Mesendoderm (in vitro differentiated cells): ENCODE data around the gene TMPRSS4.

Source experiments
- DNase-seq: peaks from one replicate; pipeline ENCODE4 v3.0.0; 2013
- H2AK5ac ChIP-seq: 2 replicates; pipeline ENCODE4 v1.6.1; 2013; ENCODE audit warnings: low read length, inconsistent platforms
- H2BK120ac ChIP-seq: 2 replicates; pipeline ENCODE4 v1.6.1; 2013; ENCODE audit warnings: low read depth, mild to moderate bottlenecking, low read length, moderate library complexity, mixed read lengths
- H2BK15ac ChIP-seq: replicated peaks from 2 replicates; pipeline ENCODE4 v1.6.1; 2013; ENCODE audit warnings: low read depth, mild to moderate bottlenecking, moderate library complexity
- H2BK5ac ChIP-seq: 2 replicates; pipeline ENCODE4 v1.6.1; 2013; ENCODE audit warnings: low read length, inconsistent platforms
- H3K18ac ChIP-seq: 2 replicates; pipeline ENCODE4 v1.6.1; 2013; ENCODE audit warnings: mild to moderate bottlenecking, low read length, mixed read lengths
- H3K23ac ChIP-seq: one replicate; pipeline ENCODE4 v1.6.1; 2013; ENCODE audit warnings: low read length
- H3K27ac ChIP-seq: 2 replicates; pipeline ENCODE4 v1.5.1; 2013; ENCODE audit warnings: low read depth, mild to moderate bottlenecking, inconsistent platforms, low read length, moderate library complexity
- H3K27me3 ChIP-seq: 2 replicates; pipeline ENCODE4 v1.6.1; 2013; ENCODE audit warnings: low read length, control low read depth, mild to moderate bottlenecking, inconsistent platforms; ENCODE audit not compliant: insufficient read depth, poor library complexity
- H3K36me3 ChIP-seq: 2 replicates; pipeline ENCODE4 v1.6.1; 2013; ENCODE audit warnings: low read length, inconsistent platforms; ENCODE audit not compliant: control insufficient read depth, insufficient read depth
- H3K4ac ChIP-seq: one replicate; pipeline ENCODE4 v1.6.1; 2013; ENCODE audit warnings: low read depth, mild to moderate bottlenecking, low read length, moderate library complexity
- H3K4me1 ChIP-seq: 2 replicates; pipeline ENCODE4 v1.6.1; 2013; ENCODE audit warnings: low read depth, low read length, inconsistent platforms; ENCODE audit not compliant: control insufficient read depth
- H3K4me2 ChIP-seq: 2 replicates; pipeline ENCODE4 v1.6.1; 2013; ENCODE audit warnings: low read length
- H3K4me3 ChIP-seq: 2 replicates; pipeline ENCODE4 v1.5.1; 2013; ENCODE audit warnings: mild to moderate bottlenecking, low read length
- H3K56ac ChIP-seq: one replicate; pipeline ENCODE4 v1.6.1; 2013; ENCODE audit warnings: low read length
- H3K79me1 ChIP-seq: 2 replicates; pipeline ENCODE4 v1.6.1; 2013; ENCODE audit warnings: low read length, inconsistent platforms
- H3K79me2 ChIP-seq: 2 replicates; pipeline ENCODE4 v1.6.1; 2013; ENCODE audit warnings: mild to moderate bottlenecking, low read length; ENCODE audit not compliant: control insufficient read depth, insufficient read depth
- H3K9ac ChIP-seq: 2 replicates; pipeline ENCODE4 v1.6.1; 2013; ENCODE audit warnings: low read length, inconsistent platforms
- H4K5ac ChIP-seq: one replicate; pipeline ENCODE4 v1.6.1; 2013; ENCODE audit warnings: low read length
- H4K8ac ChIP-seq: one replicate; pipeline ENCODE4 v1.6.1; 2013; ENCODE audit warnings: low read depth, mild to moderate bottlenecking, control low read depth, low read length, moderate library complexity
- WGBS: extraction: QIAGEN DNeasy Blood & Tissue Kit; methylation state at CpG from one replicate; pipeline ENCODE4 v1.1.7; 2013; ENCODE audit warnings: low lambda C conversion rate, missing lambda C conversion rate; ENCODE audit not compliant: insufficient coverage; ENCODE audit errors: extremely low coverage; 5-methylcytosine and 5-hydroxymethylcytosine counted together

TMPRSS4 gene

DNA sequence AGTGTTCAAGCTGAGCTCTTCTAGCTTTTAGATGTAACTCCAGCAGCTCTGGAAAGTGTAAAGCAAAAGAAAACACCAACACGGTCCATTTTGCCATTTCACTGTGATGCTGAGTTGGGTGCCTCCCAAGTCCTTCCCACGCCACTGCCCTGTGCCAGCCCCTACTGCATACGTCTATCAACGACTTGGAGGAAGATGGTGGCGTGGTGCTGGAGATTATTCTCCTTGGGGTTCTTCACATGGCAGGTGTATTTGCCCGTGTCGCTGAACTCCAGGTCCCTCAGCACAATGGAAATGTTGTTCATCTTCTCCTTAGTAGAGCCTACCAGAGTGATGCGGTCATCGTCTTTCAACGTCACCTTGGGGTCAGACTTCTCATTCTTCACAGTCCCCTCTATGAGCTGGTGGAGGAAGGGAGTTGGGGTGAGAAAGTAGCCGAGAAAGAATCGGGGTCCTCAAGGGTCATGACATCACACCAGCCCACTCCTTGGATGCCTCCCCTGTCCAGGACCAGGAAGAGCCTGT is 66.8 kb downstream of the TMPRSS4 start:
- no peak overlapping the region for H3K27ac ChIP-seq
- no peak overlapping the region for H3K18ac ChIP-seq
- H3K23ac ChIP-seq, result no peak overlapping the region
- no peak overlapping the region for H3K4me2 ChIP-seq
- no peaks in the 10 kb centered on the region for H3K27me3 ChIP-seq
- no peak overlapping the region for H3K56ac ChIP-seq
- H3K9ac ChIP-seq, result no peak overlapping the region
- H3K79me1 ChIP-seq, result no peaks in the 10 kb centered on the region
- no peak overlapping the region for H4K5ac ChIP-seq
- H3K4me1 ChIP-seq, result no peaks in the 10 kb centered on the region
- no peak overlapping the region for H2BK15ac ChIP-seq
- no peak overlapping the region for H3K4me3 ChIP-seq
- no peak overlapping the region for H2BK5ac ChIP-seq
- no peak overlapping the region for H2BK120ac ChIP-seq
- no peaks in the 10 kb centered on the region for H3K79me2 ChIP-seq
- DNase-seq, result no peak
- WGBS, result no CpG with 5 or more reads among the region's 12 CpGs
- no peak overlapping the region for H4K8ac ChIP-seq
- H3K4ac ChIP-seq, result no peak overlapping the region
- no peak overlapping the region for H2AK5ac ChIP-seq
- H3K36me3 ChIP-seq, result no peaks in the 10 kb centered on the region

DNA sequence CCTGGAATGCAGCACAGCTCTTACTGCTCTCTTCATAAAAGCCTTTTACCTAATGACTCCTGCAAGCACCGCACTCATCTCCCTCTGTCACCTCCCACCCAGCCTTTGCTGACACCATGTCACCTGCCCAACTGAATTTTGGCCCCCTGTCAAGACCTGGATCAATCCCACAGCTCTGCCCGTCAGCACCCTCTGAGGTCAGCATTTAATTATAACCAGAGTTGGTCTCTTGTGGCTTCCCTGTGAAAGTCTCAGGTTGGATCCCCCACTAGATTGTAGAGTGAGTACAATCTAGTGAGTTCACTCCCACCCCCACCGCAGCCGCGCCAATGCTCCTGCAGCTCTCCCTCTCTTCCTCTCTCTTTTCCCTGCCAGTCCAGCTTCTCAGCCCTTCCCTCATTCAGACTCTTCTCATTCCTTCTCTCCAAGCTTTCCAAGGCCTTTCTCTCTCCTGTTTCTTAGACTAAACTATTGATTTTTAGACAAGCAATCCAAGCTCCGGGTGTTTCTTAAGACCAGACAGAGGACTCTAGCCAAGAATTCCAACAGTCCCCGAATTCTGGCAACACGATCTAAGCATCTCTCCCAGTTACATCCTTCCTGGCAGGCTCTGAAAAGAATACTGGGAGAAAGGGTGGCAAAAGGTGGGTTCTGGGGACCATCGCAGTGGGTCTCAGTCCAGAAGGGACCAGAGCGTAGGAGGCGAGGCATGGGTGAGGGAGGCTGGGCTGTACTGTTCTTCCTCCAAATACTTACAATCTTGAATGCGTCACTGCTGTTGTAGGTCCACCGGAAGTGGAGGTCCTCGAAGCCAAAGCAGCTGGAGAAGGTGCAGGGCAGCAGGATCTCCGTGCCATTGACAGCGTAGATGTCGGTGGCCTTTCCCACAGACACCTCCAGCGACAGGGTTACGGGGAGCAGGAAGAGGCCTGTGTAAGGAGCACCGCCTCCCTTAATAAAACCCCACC is 67.7 kb downstream of the TMPRSS4 start:
- H3K18ac ChIP-seq, result no peak overlapping the region
- WGBS, result no CpG with 5 or more reads among the region's 20 CpGs
- no peak overlapping the region for H3K4ac ChIP-seq
- H3K9ac ChIP-seq, result no peak overlapping the region
- no peaks in the 10 kb centered on the region for H3K36me3 ChIP-seq
- H3K4me2 ChIP-seq, result no peak overlapping the region
- no peaks in the 10 kb centered on the region for H3K4me1 ChIP-seq
- no peak overlapping the region for H2BK5ac ChIP-seq
- H2BK15ac ChIP-seq, result no peak overlapping the region
- no peak overlapping the region for H2AK5ac ChIP-seq
- no peaks in the 10 kb centered on the region for H3K27me3 ChIP-seq
- H3K56ac ChIP-seq, result no peak overlapping the region
- no peaks in the 10 kb centered on the region for H3K79me2 ChIP-seq
- no peak for DNase-seq
- H3K23ac ChIP-seq, result no peak overlapping the region
- H3K4me3 ChIP-seq, result no peak overlapping the region
- H2BK120ac ChIP-seq, result no peak overlapping the region
- no peaks in the 10 kb centered on the region for H3K79me1 ChIP-seq
- no peak overlapping the region for H4K5ac ChIP-seq
- no peak overlapping the region for H4K8ac ChIP-seq
- H3K27ac ChIP-seq, result no peak overlapping the region

DNA sequence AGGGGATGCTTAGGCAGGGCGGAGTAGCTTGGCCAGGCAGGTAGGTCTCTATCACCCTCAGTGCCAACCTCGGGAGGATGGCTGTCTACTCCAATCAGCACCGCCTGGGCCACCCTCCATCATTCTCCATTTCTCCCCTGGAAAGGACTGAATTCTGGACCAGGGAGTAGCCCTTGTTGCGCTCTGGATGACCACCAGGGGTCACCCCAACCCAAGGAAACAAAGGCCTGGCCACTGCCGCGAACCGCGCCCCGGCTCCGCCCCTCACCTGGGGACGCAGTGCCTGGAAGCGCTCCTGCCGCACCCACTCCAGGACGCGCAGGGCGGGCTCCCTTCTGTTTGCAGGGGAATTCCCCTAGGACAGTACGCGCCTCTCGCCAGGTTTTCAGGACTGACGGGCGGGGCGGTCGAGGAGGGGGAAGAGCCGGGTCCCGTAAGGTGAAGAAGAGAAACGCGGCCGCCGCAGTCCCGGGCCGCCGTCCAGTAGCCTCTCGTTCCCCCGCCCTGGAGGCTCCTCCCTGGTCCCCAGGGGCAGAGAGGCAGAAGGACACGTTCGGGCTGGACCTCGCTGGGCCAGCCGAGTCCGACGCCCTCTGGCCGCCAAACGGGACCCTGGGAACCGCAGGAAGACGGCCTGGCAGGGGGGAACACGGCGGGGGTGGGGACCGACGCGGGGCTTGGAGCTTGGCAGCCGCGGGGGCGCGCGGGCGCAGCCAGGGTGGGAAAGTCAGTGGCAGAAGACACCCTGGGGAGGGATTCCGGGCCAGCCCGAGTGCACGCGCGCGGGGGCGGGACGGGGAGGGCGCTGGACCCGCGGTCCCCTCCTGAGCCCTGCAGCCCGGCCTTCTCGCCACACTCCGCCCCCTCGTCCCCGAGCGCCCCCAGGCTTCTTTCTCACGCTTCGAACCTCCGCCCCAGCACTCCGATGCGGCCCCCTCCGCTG is 68.7 kb downstream of the TMPRSS4 start:
- peak overlapping the region; percentile 37 for H3K4me3 ChIP-seq
- no peak overlapping the region for H2BK15ac ChIP-seq
- no peak overlapping the region for H3K27ac ChIP-seq
- H3K9ac ChIP-seq, result peak overlapping the region; percentile 14
- no peak overlapping the region for H4K5ac ChIP-seq
- H4K8ac ChIP-seq, result no peak overlapping the region
- H3K79me1 ChIP-seq, result no peaks in the 10 kb centered on the region
- no CpG with 5 or more reads among the region's 78 CpGs for WGBS
- H2BK120ac ChIP-seq, result no peak overlapping the region
- peak overlapping the region; percentile 12 for H3K4me2 ChIP-seq
- H3K36me3 ChIP-seq, result no peaks in the 10 kb centered on the region
- no peaks in the 10 kb centered on the region for H3K4me1 ChIP-seq
- H2AK5ac ChIP-seq, result no peak overlapping the region
- peaks cover 3% of the 10 kb centered on the region for H3K27me3 ChIP-seq
- peak overlapping the region; percentile 68 for H3K56ac ChIP-seq
- peak; percentile 87 for DNase-seq
- H2BK5ac ChIP-seq, result no peak overlapping the region
- H3K4ac ChIP-seq, result no peak overlapping the region
- H3K18ac ChIP-seq, result no peak overlapping the region
- no peak overlapping the region for H3K23ac ChIP-seq
- no peaks in the 10 kb centered on the region for H3K79me2 ChIP-seq

DNA sequence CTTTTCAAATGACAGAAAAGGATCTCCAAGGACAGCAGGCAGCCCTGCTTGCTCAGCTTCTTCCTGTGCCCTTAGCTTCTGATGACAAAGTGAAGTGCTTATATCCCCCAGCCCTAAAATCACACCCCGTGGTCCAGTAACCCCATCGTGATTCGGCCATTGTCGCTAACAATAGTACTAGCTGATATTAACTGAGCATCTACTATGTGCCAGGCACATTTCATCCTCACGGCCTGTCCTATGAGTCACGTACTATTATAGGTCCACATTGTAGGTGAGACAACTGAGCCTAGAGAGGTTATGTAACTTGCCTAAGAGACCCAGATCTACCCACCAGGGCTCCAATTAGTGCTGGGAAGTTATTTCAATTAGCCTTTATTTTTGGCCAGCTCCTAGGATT is 69.7 kb downstream of the TMPRSS4 start:
- no CpG with 5 or more reads among the region's 6 CpGs for WGBS
- H3K4me2 ChIP-seq, result peak overlapping the region; percentile 8
- H3K4ac ChIP-seq, result no peak overlapping the region
- no peaks in the 10 kb centered on the region for H3K4me1 ChIP-seq
- no peak overlapping the region for H3K56ac ChIP-seq
- DNase-seq, result no peak
- H2BK120ac ChIP-seq, result no peak overlapping the region
- no peak overlapping the region for H4K8ac ChIP-seq
- no peak overlapping the region for H3K27ac ChIP-seq
- no peaks in the 10 kb centered on the region for H3K79me2 ChIP-seq
- no peak overlapping the region for H3K18ac ChIP-seq
- no peaks in the 10 kb centered on the region for H3K36me3 ChIP-seq
- no peak overlapping the region for H3K4me3 ChIP-seq
- H2BK5ac ChIP-seq, result no peak overlapping the region
- no peaks in the 10 kb centered on the region for H3K79me1 ChIP-seq
- no peak overlapping the region for H2BK15ac ChIP-seq
- no peak overlapping the region for H2AK5ac ChIP-seq
- H3K9ac ChIP-seq, result no peak overlapping the region
- H3K23ac ChIP-seq, result no peak overlapping the region
- peaks cover 7% of the 10 kb centered on the region for H3K27me3 ChIP-seq
- no peak overlapping the region for H4K5ac ChIP-seq

DNA sequence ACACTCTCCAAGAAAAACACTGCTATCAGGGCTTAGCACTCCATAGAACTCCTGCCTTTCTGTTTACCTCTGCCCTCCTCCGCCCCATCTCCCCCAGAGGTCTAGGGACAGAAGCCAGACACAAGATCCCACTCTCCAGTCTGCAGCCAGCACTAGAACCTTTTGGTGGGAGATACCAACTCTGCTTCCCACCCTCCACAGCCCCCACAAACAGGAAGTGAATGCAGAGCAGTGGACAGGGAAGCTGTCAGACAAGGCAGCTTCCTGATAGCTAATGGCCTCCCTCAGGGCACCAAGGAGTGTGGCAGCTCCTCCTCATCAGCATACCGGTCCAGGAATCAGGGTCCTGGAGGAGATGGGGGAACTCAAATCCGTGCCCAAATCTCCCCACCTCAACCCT is 70.6 kb downstream of the TMPRSS4 start:
- H3K36me3 ChIP-seq, result no peaks in the 10 kb centered on the region
- no CpG with 5 or more reads among the region's 3 CpGs for WGBS
- peak overlapping the region; percentile 28 for H3K56ac ChIP-seq
- H3K4me1 ChIP-seq, result no peaks in the 10 kb centered on the region
- H3K9ac ChIP-seq, result no peak overlapping the region
- DNase-seq, result peak; percentile 82
- no peak overlapping the region for H3K4ac ChIP-seq
- H4K5ac ChIP-seq, result no peak overlapping the region
- H2BK120ac ChIP-seq, result no peak overlapping the region
- H2AK5ac ChIP-seq, result no peak overlapping the region
- peaks cover 13% of the 10 kb centered on the region for H3K27me3 ChIP-seq
- H3K23ac ChIP-seq, result no peak overlapping the region
- no peak overlapping the region for H3K18ac ChIP-seq
- no peak overlapping the region for H3K27ac ChIP-seq
- no peaks in the 10 kb centered on the region for H3K79me2 ChIP-seq
- H3K79me1 ChIP-seq, result no peaks in the 10 kb centered on the region
- H2BK5ac ChIP-seq, result no peak overlapping the region
- H2BK15ac ChIP-seq, result no peak overlapping the region
- no peak overlapping the region for H3K4me3 ChIP-seq
- no peak overlapping the region for H4K8ac ChIP-seq
- H3K4me2 ChIP-seq, result no peak overlapping the region
